HUES6 (cell line): Measurements from ENCODE around the gene ADAMTS4.

Source experiments
- H3K27ac ChIP-seq: 2 replicates; pipeline ENCODE4 v1.7.0; 2013; ENCODE audit warnings: low read depth, mild to moderate bottlenecking, low read length, inconsistent platforms
- H3K27me3 ChIP-seq: 2 replicates; pipeline ENCODE4 v1.6.1; 2013; ENCODE audit warnings: low read length; ENCODE audit not compliant: control insufficient read depth, insufficient read depth
- H3K36me3 ChIP-seq: 2 replicates; pipeline ENCODE4 v1.6.1; 2013; ENCODE audit warnings: low read length; ENCODE audit not compliant: control insufficient read depth, insufficient read depth
- H3K4me1 ChIP-seq: 2 replicates; pipeline ENCODE4 v1.6.1; 2013; ENCODE audit warnings: low read length; ENCODE audit not compliant: control insufficient read depth, insufficient read depth
- H3K4me3 ChIP-seq: 2 replicates; pipeline ENCODE4 v1.5.1; 2013; ENCODE audit warnings: low read depth, low read length
- H3K9ac ChIP-seq: one replicate; pipeline ENCODE4 v1.6.1; 2013; ENCODE audit warnings: mild to moderate bottlenecking, low read length
- H3K9me3 ChIP-seq: 2 replicates; pipeline ENCODE4 v1.6.1; 2013; ENCODE audit warnings: low read depth, low read length; ENCODE audit not compliant: control insufficient read depth, insufficient read depth

Gene ADAMTS4

DNA sequence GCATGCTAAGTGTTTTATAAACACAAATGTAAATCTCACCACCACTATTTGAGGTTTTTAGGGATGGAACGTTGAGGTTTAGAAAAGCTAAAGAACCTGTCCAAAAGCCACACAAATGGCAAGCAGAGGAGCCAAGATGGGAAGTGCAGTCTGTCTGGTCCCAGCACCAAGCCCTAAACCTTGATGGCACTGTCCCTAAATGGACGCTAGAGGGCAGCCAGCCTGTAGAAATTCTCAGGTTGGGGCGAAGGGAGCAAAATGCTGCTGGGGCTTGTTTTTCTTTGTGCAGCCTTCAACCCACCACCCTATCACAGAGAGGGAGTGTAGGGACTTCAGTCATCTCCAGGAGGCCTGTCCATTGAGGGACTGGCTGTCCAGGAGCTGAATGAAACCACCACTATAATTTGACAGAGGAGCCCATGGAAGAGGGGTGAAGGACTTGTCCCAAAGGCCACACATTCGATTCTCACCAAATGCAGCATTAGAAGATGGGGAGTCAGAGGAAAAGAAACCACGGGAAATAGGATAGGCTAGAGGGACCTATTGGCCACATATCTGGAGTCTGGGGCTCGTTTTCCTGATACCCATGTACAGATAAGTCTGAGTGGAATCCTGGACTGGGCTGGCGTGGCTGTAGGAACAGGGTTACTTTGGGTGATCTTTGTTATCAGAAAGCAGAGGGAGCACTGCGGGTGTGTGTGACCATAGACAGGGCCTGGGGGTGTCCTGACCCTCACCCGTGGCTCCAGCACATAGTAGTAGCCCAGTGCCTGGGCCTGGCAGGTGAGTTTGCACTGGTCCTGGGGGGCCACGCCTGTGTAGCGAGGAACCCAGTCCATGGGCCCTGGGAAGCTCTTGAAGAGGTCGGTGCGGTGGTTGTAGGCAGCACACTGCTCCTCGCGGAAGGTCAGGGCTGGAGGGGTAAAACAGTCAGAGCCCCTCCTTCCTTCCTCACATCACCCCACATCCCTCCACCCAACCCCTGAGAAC lies 6.1 kb downstream of the ADAMTS4 start:
- peaks cover 21% of the 10 kb centered on the region for H3K36me3 ChIP-seq
- peaks cover 20% of the 10 kb centered on the region for H3K4me1 ChIP-seq
- no peak overlapping the region for H3K4me3 ChIP-seq
- H3K9me3 ChIP-seq: no peaks in the 10 kb centered on the region
- H3K27ac ChIP-seq: no peak overlapping the region
- H3K27me3 ChIP-seq: no peaks in the 10 kb centered on the region
- no peak overlapping the region for H3K9ac ChIP-seq

DNA sequence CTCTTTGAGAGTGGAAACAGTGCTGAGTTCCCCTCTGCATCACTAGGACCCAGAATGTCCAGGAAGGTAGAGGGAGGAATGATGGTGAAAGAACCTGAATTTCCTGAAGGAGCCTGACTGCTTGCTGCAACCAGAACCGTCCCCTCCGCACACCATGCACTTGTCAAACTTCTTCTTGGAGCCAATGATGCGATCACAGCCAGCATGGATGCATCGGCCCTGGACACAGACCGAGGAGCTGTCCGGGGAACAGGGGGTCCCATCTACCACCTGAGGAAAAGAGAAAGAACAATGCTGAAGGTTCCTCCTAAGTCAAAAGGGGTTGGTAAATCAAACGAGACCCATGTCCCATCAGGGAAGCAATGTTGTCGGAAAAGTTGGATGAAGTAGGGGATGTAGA lies 6.9 kb downstream of the ADAMTS4 start:
- Histone ChIP-seq H3K27ac (no peak overlapping the region), H3K9me3 (no peaks in the 10 kb centered on the region), H3K9ac (no peak overlapping the region), H3K27me3 (no peaks in the 10 kb centered on the region), H3K4me3 (no peak overlapping the region), H3K36me3 (peaks cover 21% of the 10 kb centered on the region), H3K4me1 (peaks cover 12% of the 10 kb centered on the region)

GRCh38 chr1:161190962-161191521 lies 7.8 kb downstream of the ADAMTS4 start:
- H3K27me3 ChIP-seq: no peaks in the 10 kb centered on the region
- no peak overlapping the region for H3K4me3 ChIP-seq
- H3K4me1 ChIP-seq: peaks cover 6% of the 10 kb centered on the region
- H3K9ac ChIP-seq: no peak overlapping the region
- H3K27ac ChIP-seq: no peak overlapping the region
- H3K9me3 ChIP-seq: no peaks in the 10 kb centered on the region
- peaks cover 18% of the 10 kb centered on the region for H3K36me3 ChIP-seq

- Histone ChIP-seq H3K9me3 (no peaks in the 10 kb centered on the region), H3K4me1 (peaks cover 6% of the 10 kb centered on the region), H3K27ac (no peak overlapping the region), H3K4me3 (no peak overlapping the region), H3K9ac (no peak overlapping the region), H3K27me3 (no peaks in the 10 kb centered on the region), H3K36me3 (peaks cover 11% of the 10 kb centered on the region)
Measured at GRCh38 chr1:161189036-161189435, 9.8 kb downstream of the ADAMTS4 start.

DNA sequence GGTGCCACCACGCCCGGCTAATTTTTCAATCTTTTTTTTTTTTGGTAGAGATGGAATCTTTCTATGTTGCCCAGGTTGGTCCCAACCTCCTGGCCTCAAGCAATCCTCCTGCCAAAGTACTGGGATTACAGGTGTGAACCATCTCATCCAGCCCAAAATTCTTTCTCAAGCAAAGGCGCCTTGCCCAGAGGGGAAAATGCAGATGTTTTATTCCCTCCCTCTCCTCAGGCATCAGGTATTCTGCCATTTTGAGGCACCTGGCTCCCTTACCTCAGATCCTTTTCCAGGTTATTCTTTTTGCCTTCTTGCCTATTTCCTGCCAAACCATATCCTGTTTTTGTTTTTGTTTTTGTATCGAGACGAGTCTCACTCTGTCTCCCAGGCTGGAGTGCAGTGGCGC lies 10.5 kb downstream of the ADAMTS4 start:
- Histone ChIP-seq H3K4me3 (no peak overlapping the region), H3K4me1 (peaks cover 6% of the 10 kb centered on the region), H3K27me3 (no peaks in the 10 kb centered on the region), H3K36me3 (peaks cover 11% of the 10 kb centered on the region), H3K9me3 (no peaks in the 10 kb centered on the region), H3K9ac (no peak overlapping the region), H3K27ac (no peak overlapping the region)

DNA sequence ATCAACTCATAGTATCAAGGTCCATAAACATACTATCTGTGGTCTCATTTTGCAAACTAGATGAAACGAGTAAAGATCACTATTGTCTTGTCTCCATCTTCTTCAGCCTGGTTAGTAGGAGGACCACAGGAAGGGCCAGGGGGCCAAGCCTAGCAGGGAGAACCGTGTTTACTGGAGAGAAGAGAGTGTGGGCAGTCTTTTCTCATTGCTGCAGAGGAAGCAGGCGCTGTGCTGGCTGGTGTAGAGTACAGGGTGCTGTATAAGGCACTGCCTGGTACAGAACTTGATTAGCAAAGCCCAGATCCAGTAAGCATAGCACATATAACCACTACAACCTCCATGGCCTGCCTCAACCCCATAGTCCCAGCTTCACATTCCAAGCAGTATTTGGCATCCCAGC lies 11.5 kb downstream of the ADAMTS4 start:
- Histone ChIP-seq H3K9me3 (no peaks in the 10 kb centered on the region), H3K36me3 (peaks cover 11% of the 10 kb centered on the region), H3K27me3 (no peaks in the 10 kb centered on the region), H3K27ac (no peak overlapping the region), H3K9ac (no peak overlapping the region), H3K4me3 (no peak overlapping the region), H3K4me1 (peaks cover 6% of the 10 kb centered on the region)

- Histone ChIP-seq H3K36me3 (no peaks in the 10 kb centered on the region), H3K4me1 (no peaks in the 10 kb centered on the region), H3K9ac (no peak overlapping the region), H3K9me3 (no peaks in the 10 kb centered on the region), H3K27ac (no peak overlapping the region), H3K4me3 (no peak overlapping the region), H3K27me3 (no peaks in the 10 kb centered on the region)
Measured at GRCh38 chr1:161185732-161186311, 13.0 kb downstream of the ADAMTS4 start.

- H3K9me3 ChIP-seq: no peaks in the 10 kb centered on the region
- H3K4me3 ChIP-seq: no peak overlapping the region
- no peak overlapping the region for H3K9ac ChIP-seq
- no peaks in the 10 kb centered on the region for H3K27me3 ChIP-seq
- H3K4me1 ChIP-seq: no peaks in the 10 kb centered on the region
- no peaks in the 10 kb centered on the region for H3K36me3 ChIP-seq
- no peak overlapping the region for H3K27ac ChIP-seq
Measured at GRCh38 chr1:161185282-161185682, 13.6 kb downstream of the ADAMTS4 start.

- Histone ChIP-seq H3K9ac (no peak overlapping the region), H3K27me3 (no peaks in the 10 kb centered on the region), H3K27ac (no peak overlapping the region), H3K36me3 (no peaks in the 10 kb centered on the region), H3K4me3 (no peak overlapping the region), H3K9me3 (no peaks in the 10 kb centered on the region), H3K4me1 (peaks cover 6% of the 10 kb centered on the region)
Measured at GRCh38 chr1:161182214-161182613, 16.6 kb downstream of the ADAMTS4 start.

GRCh38 chr1:161180639-161181038 lies 18.2 kb downstream of the ADAMTS4 start:
- Histone ChIP-seq H3K27ac (no peak overlapping the region), H3K4me3 (no peak overlapping the region), H3K27me3 (no peaks in the 10 kb centered on the region), H3K4me1 (peaks cover 6% of the 10 kb centered on the region), H3K36me3 (peaks cover under 1% of the 10 kb centered on the region; the same call in 1 of the 2 replicates), H3K9ac (no peak overlapping the region), H3K9me3 (no peaks in the 10 kb centered on the region)

DNA sequence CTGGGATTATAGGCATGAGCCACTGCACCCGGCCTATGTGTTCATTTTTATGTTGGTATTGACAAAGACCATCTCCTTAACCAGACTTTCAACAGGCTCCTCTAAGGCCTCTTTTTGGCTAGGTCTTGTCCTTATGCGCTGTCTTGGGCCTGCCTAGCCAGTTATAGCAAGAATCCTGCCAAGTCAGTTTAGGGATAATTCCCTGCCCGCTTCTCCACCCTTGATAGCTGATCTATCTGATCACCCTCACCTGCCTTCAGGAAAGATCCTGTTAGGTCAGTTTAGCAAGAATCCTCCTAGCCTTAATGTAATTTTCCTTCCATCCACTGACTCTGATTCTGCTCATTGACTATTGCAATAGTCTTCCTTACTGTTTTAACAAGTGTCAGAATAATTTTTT lies 19.2 kb downstream of the ADAMTS4 start:
- Histone ChIP-seq H3K9me3 (no peaks in the 10 kb centered on the region), H3K4me1 (peaks cover 6% of the 10 kb centered on the region), H3K27ac (no peak overlapping the region), H3K9ac (no peak overlapping the region), H3K27me3 (no peaks in the 10 kb centered on the region), H3K36me3 (peaks cover 10% of the 10 kb centered on the region), H3K4me3 (no peak overlapping the region)
